ENCODE data around the gene RTKN2.
A peak's percentile ranks its signal among the peaks of the same experiment; 100 is the strongest.

RTKN2 gene

DNA sequence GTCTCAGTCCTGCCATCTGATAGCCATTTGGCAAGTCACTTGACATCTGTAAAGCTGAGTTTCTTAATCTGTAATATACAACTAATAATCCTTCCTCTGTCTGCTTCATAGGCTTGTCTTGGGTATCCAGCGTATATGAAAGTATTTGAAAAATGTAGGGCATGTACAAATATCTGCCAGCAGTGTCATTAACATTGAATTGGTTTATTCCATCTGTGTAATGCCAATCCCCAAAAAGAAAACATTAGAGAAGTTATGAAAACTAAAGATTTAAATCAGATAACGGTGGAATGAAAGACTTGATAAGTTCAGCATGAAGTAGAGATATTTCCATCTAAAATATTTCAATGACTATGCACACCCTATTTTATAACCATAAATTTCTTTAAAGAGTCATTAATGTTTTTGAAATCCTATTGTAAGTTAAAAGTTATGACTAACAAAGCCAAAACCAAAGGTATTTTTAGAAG, 9.8 kb upstream of the RTKN2 start:
- Histone ChIP-seq H3K27ac (ENCODE audit: low read depth, low read length) (no peak overlapping the region), H3K9ac (ENCODE audit: low read length) (no peak overlapping the region), H3K36me3 (ENCODE audit: control insufficient read depth, insufficient read depth, low read length) (no peaks in the 10 kb centered on the region), H3K27me3 (ENCODE audit: control insufficient read depth, insufficient read depth, low read length) (no peaks in the 10 kb centered on the region), H3K4me3 (ENCODE audit: low read length) (no peak overlapping the region), H3K4me1 (ENCODE audit: control insufficient read depth, insufficient read depth, low read length) (no peaks in the 10 kb centered on the region)

DNA sequence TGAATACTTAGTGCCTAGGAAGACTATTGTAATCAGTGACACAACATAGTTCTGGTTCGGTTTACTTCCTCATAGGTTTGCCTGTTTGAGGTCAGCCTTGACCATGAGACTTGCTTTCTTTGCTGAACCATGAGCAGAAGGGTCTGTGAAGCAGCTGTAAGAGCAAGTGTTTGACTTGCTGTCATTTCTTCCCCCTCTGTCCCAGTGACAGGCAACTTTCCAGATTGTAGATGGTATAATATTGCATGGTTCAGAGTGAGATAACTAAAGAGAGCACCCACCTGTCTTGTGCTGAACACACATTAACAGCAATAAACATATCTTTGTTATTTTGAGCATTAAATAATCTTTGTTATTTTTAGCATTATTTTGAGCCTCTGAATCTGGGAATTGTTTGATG, 9.3 kb upstream of the RTKN2 start:
- no peak overlapping the region for H3K4me3 ChIP-seq (ENCODE audit: low read length)
- H3K27ac ChIP-seq (ENCODE audit: low read depth, low read length) = no peak overlapping the region
- no peaks in the 10 kb centered on the region for H3K36me3 ChIP-seq (ENCODE audit: control insufficient read depth, insufficient read depth, low read length)
- no peak overlapping the region for H3K9ac ChIP-seq (ENCODE audit: low read length)
- no peaks in the 10 kb centered on the region for H3K4me1 ChIP-seq (ENCODE audit: control insufficient read depth, insufficient read depth, low read length)
- H3K27me3 ChIP-seq (ENCODE audit: control insufficient read depth, insufficient read depth, low read length) = no peaks in the 10 kb centered on the region

DNA sequence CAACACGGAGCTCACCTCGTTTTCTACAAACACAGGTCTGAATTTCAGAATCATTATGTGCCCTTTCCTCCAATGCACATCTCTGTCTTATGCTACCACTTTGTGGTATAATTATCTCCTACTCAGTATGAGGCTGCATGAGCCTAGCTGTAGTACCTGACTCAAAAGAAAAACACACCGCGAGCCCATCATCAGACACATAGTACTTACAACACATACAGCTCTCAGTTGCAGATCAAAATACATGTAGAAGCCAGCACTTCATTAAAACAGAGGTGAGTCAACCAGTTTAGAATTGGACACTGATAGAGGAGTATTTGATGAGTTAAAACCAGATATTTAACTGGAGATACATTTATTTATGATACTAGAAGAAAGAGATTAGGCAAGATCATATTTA, 1.4 kb upstream of the RTKN2 start:
- H3K36me3 ChIP-seq (ENCODE audit: control insufficient read depth, insufficient read depth, low read length) = no peaks in the 10 kb centered on the region
- H3K4me1 ChIP-seq (ENCODE audit: control insufficient read depth, insufficient read depth, low read length) = peaks cover 4% of the 10 kb centered on the region
- no peak overlapping the region for H3K4me3 ChIP-seq (ENCODE audit: low read length)
- peaks cover 4% of the 10 kb centered on the region for H3K27me3 ChIP-seq (ENCODE audit: control insufficient read depth, insufficient read depth, low read length)
- no peak overlapping the region for H3K9ac ChIP-seq (ENCODE audit: low read length)
- no peak overlapping the region for H3K27ac ChIP-seq (ENCODE audit: low read depth, low read length)

DNA sequence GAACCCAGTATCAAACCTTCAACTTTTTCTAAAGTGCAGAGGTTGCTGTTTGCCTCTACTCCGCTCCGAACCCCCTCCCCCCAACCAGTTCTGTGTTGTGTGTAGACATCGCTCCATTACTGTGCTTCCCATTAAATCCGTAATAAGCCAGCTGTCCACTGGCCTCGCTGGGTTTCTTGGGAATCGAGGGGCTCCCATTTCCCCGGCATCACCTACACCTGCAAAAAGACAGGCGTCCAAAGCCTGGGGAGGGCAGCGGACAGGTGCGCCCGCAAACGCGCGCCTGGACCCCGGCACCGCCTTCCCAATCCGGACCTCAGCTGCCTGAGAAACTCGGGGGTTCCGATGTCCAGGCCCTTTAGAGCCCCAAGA, 631 bp downstream of the RTKN2 start:
- no peaks in the 10 kb centered on the region for H3K36me3 ChIP-seq (ENCODE audit: control insufficient read depth, insufficient read depth, low read length)
- peaks cover 4% of the 10 kb centered on the region for H3K4me1 ChIP-seq (ENCODE audit: control insufficient read depth, insufficient read depth, low read length)
- no peak overlapping the region for H3K9ac ChIP-seq (ENCODE audit: low read length)
- peaks cover 4% of the 10 kb centered on the region for H3K27me3 ChIP-seq (ENCODE audit: control insufficient read depth, insufficient read depth, low read length)
- H3K4me3 ChIP-seq (ENCODE audit: low read length) = peak overlapping the region; percentile 85
- H3K27ac ChIP-seq (ENCODE audit: low read depth, low read length) = no peak overlapping the region

DNA sequence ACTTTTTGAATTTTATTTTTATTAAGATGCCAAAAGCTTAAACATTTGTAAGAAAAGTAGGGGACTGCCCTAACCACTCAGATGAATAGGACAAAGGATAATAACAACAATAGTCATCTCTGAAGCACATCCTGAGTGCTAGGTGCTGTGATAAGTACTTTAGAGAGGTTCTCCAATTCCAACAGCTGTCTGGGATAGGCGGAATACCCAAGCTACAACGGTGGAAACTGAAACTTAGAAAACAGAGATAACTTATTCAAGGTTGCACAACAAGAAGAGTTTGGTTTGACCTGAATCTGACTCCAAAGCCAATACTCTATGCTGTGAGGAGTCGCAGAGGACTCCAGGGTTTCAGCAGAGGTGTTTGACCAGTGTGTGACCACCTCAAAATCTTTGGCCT, 2.0 kb downstream of the RTKN2 start:
- no peak overlapping the region for H3K27ac ChIP-seq (ENCODE audit: low read depth, low read length)
- H3K4me1 ChIP-seq (ENCODE audit: control insufficient read depth, insufficient read depth, low read length) = peaks cover 4% of the 10 kb centered on the region
- no peak overlapping the region for H3K9ac ChIP-seq (ENCODE audit: low read length)
- no peaks in the 10 kb centered on the region for H3K36me3 ChIP-seq (ENCODE audit: control insufficient read depth, insufficient read depth, low read length)
- H3K4me3 ChIP-seq (ENCODE audit: low read length) = no peak overlapping the region
- H3K27me3 ChIP-seq (ENCODE audit: control insufficient read depth, insufficient read depth, low read length) = peaks cover 4% of the 10 kb centered on the region

DNA sequence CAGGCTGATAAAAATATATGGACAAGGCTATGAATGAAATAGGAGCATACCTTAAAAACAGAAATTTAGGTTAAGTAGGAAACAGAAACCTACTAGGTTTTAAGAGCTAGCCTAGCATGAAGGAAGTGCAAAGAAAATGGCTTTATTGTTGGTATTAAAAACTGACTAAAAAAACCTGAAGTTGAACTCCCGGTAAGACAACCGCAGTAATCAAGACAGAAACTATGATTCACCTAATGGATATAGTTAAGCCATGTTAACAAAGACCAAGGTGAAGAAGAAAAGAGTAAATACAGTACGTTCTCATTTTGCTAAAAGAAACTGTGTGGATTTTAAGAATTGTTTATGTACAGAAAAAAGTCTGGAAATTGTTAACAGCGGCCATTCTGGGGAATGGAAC, 2.5 kb downstream of the RTKN2 start:
- no peak overlapping the region for H3K4me3 ChIP-seq (ENCODE audit: low read length)

DNA sequence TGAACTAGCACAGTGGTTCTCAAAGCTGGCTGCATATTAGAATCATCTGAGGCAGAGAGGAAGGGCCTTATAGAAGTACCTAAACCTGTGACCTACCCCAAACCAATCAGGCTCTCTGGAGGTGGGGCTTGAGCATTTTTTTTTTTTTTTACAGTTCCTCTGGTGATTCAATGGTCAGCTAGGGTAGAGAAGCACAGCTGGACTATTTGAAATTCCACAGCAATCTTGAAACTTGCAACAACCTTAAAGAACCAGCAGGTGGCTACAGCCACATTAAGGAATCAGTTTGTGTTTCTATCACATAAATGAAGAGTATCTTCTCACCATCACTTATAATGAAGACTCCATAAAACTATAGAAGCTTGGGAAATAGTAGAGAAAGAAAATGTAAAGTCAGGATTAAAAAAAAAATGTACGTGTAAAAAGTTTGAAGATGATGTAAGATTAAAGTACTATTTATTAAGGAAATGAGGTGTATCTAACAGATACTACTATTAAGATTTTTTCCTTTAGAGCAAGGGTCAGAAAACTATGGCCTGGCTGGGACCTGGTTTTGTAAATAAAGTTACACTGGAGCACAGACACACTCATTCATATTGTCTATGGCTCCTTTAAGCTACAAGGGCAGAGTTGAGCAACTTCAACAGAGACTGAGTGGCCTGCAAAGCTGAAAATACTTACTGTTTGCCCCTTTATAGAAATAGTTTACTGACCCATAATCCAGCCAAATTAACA, 3.8 kb downstream of the RTKN2 start:
- Histone ChIP-seq H3K27me3 (ENCODE audit: control insufficient read depth, insufficient read depth, low read length) (peaks cover 4% of the 10 kb centered on the region), H3K27ac (ENCODE audit: low read depth, low read length) (no peak overlapping the region), H3K36me3 (ENCODE audit: control insufficient read depth, insufficient read depth, low read length) (no peaks in the 10 kb centered on the region), H3K4me3 (ENCODE audit: low read length) (no peak overlapping the region), H3K9ac (ENCODE audit: low read length) (no peak overlapping the region), H3K4me1 (ENCODE audit: control insufficient read depth, insufficient read depth, low read length) (peaks cover 4% of the 10 kb centered on the region)

More for the DNA sequence above, 2.5 kb downstream of the RTKN2 start:
- Histone ChIP-seq H3K27ac (ENCODE audit: low read depth, low read length) (no peak overlapping the region), H3K4me1 (ENCODE audit: control insufficient read depth, insufficient read depth, low read length) (peaks cover 4% of the 10 kb centered on the region), H3K27me3 (ENCODE audit: control insufficient read depth, insufficient read depth, low read length) (peaks cover 4% of the 10 kb centered on the region), H3K36me3 (ENCODE audit: control insufficient read depth, insufficient read depth, low read length) (no peaks in the 10 kb centered on the region), H3K9ac (ENCODE audit: low read length) (no peak overlapping the region)

DNA sequence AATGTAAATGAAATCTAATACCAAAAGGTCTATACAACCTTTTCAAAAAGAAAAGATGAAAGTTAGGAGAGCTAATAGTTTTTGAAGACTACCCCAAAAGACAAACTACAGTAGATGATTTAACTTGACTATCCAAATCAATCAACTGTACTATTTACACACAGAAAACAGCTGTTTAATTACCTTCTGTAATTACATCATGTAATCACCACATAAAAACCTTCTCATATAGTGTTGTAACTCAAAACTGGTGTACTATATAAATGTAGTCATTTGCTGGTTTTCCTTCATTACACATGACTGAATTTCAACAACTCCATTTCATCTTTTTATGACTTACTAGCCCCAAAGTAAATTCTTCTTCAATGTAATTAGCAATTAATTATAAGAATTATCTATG, 4.5 kb downstream of the RTKN2 start:
- Histone ChIP-seq H3K36me3 (ENCODE audit: control insufficient read depth, insufficient read depth, low read length) (no peaks in the 10 kb centered on the region), H3K9ac (ENCODE audit: low read length) (no peak overlapping the region), H3K27me3 (ENCODE audit: control insufficient read depth, insufficient read depth, low read length) (peaks cover 4% of the 10 kb centered on the region), H3K4me3 (ENCODE audit: low read length) (no peak overlapping the region), H3K27ac (ENCODE audit: low read depth, low read length) (no peak overlapping the region), H3K4me1 (ENCODE audit: control insufficient read depth, insufficient read depth, low read length) (peaks cover 4% of the 10 kb centered on the region)

DNA sequence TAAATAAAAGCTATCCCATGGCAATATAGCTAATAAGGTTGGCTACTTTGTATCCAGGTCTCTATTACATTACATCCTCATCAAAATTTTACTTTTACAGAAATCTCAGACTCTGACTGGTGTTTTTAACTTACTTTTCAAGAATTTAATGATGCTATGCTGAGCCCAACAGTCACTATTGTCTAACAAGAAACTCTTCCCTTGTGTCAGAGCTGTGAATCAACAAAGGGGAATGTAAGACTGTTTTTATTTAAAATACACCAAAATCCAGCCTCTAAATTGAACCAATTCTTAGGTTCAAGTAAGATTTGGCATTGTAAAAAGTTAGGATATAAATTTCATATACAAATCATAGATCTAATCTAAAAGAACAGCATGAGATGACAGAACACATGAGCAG, 7.0 kb downstream of the RTKN2 start:
- Histone ChIP-seq H3K36me3 (ENCODE audit: control insufficient read depth, insufficient read depth, low read length) (no peaks in the 10 kb centered on the region), H3K4me1 (ENCODE audit: control insufficient read depth, insufficient read depth, low read length) (no peaks in the 10 kb centered on the region), H3K9ac (ENCODE audit: low read length) (no peak overlapping the region), H3K27me3 (ENCODE audit: control insufficient read depth, insufficient read depth, low read length) (no peaks in the 10 kb centered on the region), H3K4me3 (ENCODE audit: low read length) (no peak overlapping the region), H3K27ac (ENCODE audit: low read depth, low read length) (no peak overlapping the region)

DNA sequence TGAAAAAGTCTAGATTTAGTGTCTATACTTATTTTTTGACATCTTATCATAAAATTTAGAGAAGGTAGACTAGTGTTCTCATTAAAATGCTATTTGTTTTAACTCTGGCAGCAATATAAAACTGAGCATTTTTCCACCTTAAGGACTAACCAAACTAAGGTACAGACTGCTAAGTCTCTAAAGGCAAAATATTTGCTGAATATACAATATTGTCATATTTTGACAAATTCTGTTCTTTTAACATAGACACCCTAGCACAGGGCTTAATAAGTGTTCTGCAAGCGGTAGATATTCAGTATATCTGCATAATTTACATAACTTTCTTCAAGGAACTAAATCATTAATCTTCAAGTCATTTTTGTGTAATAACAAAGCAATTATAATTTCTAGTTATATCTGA, 8.6 kb downstream of the RTKN2 start:
- H3K4me3 ChIP-seq (ENCODE audit: low read length) = no peak overlapping the region
- no peaks in the 10 kb centered on the region for H3K36me3 ChIP-seq (ENCODE audit: control insufficient read depth, insufficient read depth, low read length)
- no peak overlapping the region for H3K9ac ChIP-seq (ENCODE audit: low read length)
- no peaks in the 10 kb centered on the region for H3K4me1 ChIP-seq (ENCODE audit: control insufficient read depth, insufficient read depth, low read length)
- no peak overlapping the region for H3K27ac ChIP-seq (ENCODE audit: low read depth, low read length)
- H3K27me3 ChIP-seq (ENCODE audit: control insufficient read depth, insufficient read depth, low read length) = no peaks in the 10 kb centered on the region

DNA sequence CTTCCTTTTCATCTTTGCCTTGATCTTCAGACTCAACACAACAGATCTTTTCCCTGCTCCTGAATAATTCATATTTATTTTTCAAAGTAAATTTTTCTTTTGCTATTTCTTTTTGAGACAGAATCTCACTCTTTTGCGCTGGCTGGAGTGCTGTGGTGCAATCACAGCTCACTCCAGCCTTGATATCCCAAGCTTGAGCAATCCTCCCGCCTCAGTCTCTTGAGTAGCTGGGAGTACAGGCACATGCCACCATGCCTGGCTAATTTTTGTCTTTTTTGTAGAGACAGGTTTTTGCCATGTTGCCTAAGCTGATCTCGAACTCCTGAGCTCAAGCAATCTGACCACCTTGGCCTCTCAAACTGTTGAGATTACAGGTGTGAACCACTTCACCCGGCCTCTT, 9.2 kb downstream of the RTKN2 start:
- Histone ChIP-seq H3K4me1 (ENCODE audit: control insufficient read depth, insufficient read depth, low read length) (no peaks in the 10 kb centered on the region), H3K4me3 (ENCODE audit: low read length) (no peak overlapping the region), H3K36me3 (ENCODE audit: control insufficient read depth, insufficient read depth, low read length) (no peaks in the 10 kb centered on the region), H3K9ac (ENCODE audit: low read length) (no peak overlapping the region), H3K27ac (ENCODE audit: low read depth, low read length) (no peak overlapping the region), H3K27me3 (ENCODE audit: control insufficient read depth, insufficient read depth, low read length) (no peaks in the 10 kb centered on the region)

DNA sequence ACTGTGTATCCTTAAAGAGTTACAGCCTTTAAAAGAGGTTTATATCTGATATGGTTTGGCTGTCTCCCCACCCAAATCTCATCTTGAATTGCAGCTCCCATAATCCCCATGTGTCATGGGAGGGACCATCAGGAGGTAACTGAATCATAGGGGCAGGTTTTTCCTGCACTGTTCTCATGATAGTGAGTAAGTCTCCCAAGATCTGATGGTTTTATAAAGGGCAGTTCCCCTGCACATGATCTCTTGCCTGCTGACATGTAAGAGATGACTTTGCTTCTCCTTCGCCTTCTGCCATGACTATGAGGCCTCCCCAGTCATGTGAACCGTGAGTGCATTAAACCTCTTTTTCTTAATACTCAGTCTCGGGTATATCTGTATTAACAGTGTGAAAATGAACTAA, 9.7 kb downstream of the RTKN2 start:
- H3K4me3 ChIP-seq (ENCODE audit: low read length) = no peak overlapping the region
- H3K27ac ChIP-seq (ENCODE audit: low read depth, low read length) = no peak overlapping the region
- H3K36me3 ChIP-seq (ENCODE audit: control insufficient read depth, insufficient read depth, low read length) = no peaks in the 10 kb centered on the region
- no peaks in the 10 kb centered on the region for H3K27me3 ChIP-seq (ENCODE audit: control insufficient read depth, insufficient read depth, low read length)
- H3K9ac ChIP-seq (ENCODE audit: low read length) = no peak overlapping the region
- H3K4me1 ChIP-seq (ENCODE audit: control insufficient read depth, insufficient read depth, low read length) = no peaks in the 10 kb centered on the region

DNA sequence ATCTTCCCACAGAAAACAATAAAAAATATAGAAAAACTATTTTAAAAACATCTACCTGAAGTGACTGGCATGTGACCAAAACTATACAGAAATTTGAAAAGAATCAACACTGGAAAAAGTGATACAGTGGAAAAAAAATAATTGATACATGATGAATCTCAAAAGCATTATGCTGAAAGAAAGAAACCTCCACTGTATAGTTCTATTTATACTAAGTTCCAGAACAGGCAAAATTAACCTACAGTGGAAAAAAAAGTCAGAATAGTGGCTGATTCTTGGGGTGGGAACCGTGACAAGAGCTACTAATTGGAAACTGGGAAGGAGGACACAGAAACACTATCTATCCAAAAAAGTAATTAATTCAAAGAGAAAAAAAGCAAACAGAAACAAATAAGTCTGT, 14.9 kb downstream of the RTKN2 start:
- no peak overlapping the region for H3K27ac ChIP-seq (ENCODE audit: low read depth, low read length)
- H3K36me3 ChIP-seq (ENCODE audit: control insufficient read depth, insufficient read depth, low read length) = no peaks in the 10 kb centered on the region
- H3K4me3 ChIP-seq (ENCODE audit: low read length) = no peak overlapping the region
- H3K4me1 ChIP-seq (ENCODE audit: control insufficient read depth, insufficient read depth, low read length) = no peaks in the 10 kb centered on the region
- no peaks in the 10 kb centered on the region for H3K27me3 ChIP-seq (ENCODE audit: control insufficient read depth, insufficient read depth, low read length)
- no peak overlapping the region for H3K9ac ChIP-seq (ENCODE audit: low read length)

All from rectal smooth muscle tissue (tissue), 1 donor.